ENCODE measurements around the gene GPC3. TPM values are rescaled to one million over a fixed set of nuclear protein-coding genes. Genes with fewer than 3 reads are reported as not detected.
"Not testable (repeated sequence)": the region's sequence is repeated elsewhere in the genome, so short reads cannot be mapped to it uniquely, and the experiment has no call there.

Gene GPC3
- total RNA-seq, 4 donors from 2014 or later, result 8.4 to 28.2 (median 20.4) TPM

- intact Hi-C loops (cut with DNase I), result no loop called here
- H3K9me3 ChIP-seq, result no peaks in the 10 kb centered on the region
- H3K4me3 ChIP-seq (replicated peaks in 1 of 3), result no peak overlapping the region
- no peak for DNase-seq
- H3K36me3 ChIP-seq, result no peaks in the 10 kb centered on the region
- TF ChIP-seq POLR2A (IDR thresholded peaks at IDR 0.05), result no peak
- no peak for TF ChIP-seq CTCF (IDR thresholded peaks at IDR 0.05)
- H3K27me3 ChIP-seq, result no peaks in the 10 kb centered on the region
- H3K4me1 ChIP-seq, result no peaks in the 10 kb centered on the region
- H3K27ac ChIP-seq, result no peak overlapping the region
Measured at GRCh38 chrX:134024686-134025377, 39.4 kb upstream of the GPC3 start.

DNA sequence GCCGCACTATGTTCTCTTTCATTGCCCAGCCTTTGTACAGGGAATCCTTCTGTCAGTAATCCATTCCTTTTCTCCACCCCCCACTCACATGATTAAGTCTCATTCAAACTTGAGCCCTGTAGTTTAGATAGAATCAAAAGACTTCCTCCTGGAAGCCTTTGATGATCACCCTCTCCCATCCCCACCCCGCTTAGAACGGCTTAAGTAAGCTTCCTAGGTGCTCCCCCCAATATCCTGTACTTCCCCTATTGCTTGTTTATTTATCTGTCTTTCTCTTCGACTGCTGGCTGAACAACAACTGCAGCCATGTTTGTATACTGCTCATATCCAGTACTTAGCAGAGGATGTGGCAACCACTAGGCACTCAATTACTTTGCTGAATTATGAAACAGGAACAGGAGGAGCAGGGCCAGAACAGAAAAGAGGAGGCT lies 38.5 kb upstream of the GPC3 start:
- Histone ChIP-seq H3K27ac (no peak overlapping the region), H3K4me1 (no peaks in the 10 kb centered on the region), H3K27me3 (no peaks in the 10 kb centered on the region), H3K4me3 (replicated peaks in 1 of 3) (no peak overlapping the region), H3K36me3 (no peaks in the 10 kb centered on the region), H3K9me3 (no peaks in the 10 kb centered on the region)
- no peak for DNase-seq
- WGBS, 2 donors, result 74 to 75% methylated on average over 4 of the region's 4 CpGs
- intact Hi-C loops (cut with DNase I), result no loop called here
- TF ChIP-seq CTCF (IDR thresholded peaks at IDR 0.05), result no peak
- TF ChIP-seq POLR2A (IDR thresholded peaks at IDR 0.05), result no peak

- H3K4me3 ChIP-seq (replicated peaks in 1 of 3), result no peak overlapping the region
- no peaks in the 10 kb centered on the region for H3K4me1 ChIP-seq
- no peaks in the 10 kb centered on the region for H3K27me3 ChIP-seq
- intact Hi-C loops (cut with DNase I), result no loop called here
- no peak overlapping the region for H3K27ac ChIP-seq
- no peaks in the 10 kb centered on the region for H3K9me3 ChIP-seq
- no peak for DNase-seq
- TF ChIP-seq CTCF (IDR thresholded peaks at IDR 0.05), result no peak
- no peak for TF ChIP-seq POLR2A (IDR thresholded peaks at IDR 0.05)
- no peaks in the 10 kb centered on the region for H3K36me3 ChIP-seq
- 81 to 85% methylated on average over 2 of the region's 2 CpGs for WGBS, 2 donors
Measured at GRCh38 chrX:134020910-134021309, 35.5 kb upstream of the GPC3 start.

DNA sequence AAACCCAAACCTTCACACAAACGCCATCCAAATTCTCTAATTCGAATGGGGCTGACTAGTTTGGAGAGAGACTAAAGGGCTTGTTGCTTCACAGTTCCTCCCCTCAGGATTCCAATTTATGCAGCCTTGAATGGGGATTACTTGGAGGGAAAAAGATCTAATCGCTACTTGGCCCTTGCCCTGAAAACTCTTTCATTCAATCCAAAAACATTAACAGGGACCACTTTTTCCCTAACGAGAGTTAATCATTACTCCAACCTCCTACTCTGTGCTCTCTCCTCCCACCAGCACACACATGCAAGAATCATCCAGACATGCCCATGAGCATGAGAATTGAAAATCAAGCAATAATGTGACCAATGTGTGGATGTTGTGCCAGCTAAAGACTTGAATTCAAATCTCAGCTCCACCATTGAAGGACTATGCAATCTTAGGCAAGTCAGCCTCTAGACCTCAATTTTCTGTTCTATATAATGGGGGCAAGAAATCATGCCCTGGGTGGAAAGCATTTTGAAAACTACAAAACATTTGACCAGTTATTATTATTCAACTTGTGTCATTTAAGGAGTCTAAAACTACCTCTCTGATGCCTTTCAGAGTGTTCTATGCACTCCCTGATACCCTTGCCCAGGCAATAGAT lies 34.3 kb upstream of the GPC3 start:
- no peak for DNase-seq
- H3K4me3 ChIP-seq (replicated peaks in 1 of 3), result no peak overlapping the region
- no peaks in the 10 kb centered on the region for H3K4me1 ChIP-seq
- 47 to 56% methylated on average over 4 of the region's 4 CpGs for WGBS, 2 donors
- H3K9me3 ChIP-seq, result no peaks in the 10 kb centered on the region
- H3K36me3 ChIP-seq, result no peaks in the 10 kb centered on the region
- intact Hi-C loops (cut with DNase I), result no loop called here
- H3K27ac ChIP-seq, result no peak overlapping the region
- TF ChIP-seq POLR2A (IDR thresholded peaks at IDR 0.05) (no peak), CTCF (IDR thresholded peaks at IDR 0.05) (no peak)
- no peaks in the 10 kb centered on the region for H3K27me3 ChIP-seq

DNA sequence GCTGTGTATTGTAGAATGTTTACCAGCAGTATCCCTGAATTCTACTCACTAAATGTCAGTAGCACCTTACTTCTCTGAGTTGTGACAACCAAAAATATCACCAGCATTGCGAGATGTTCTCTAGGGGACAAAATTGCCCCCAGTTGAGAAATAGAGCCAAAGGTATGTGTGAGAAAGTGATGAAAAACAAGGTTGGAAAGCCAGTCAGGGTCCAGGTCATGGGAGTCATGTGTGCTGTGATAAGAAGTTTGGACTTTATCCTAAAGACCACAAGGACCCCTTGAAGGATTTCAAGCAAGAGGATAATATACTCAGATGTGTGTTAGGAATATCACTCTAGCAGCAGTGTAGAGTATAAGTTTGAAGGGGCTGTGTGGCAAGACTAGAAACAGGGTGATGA lies 30.9 kb upstream of the GPC3 start:
- intact Hi-C loops (cut with DNase I); H3K9me3 ChIP-seq; H3K27ac ChIP-seq; H3K4me1 ChIP-seq; DNase-seq; H3K27me3 ChIP-seq; H3K36me3 ChIP-seq; H3K4me3 ChIP-seq (replicated peaks in 1 of 3): not testable (repeated sequence)
- 88 to 100% methylated on average over 1 of the region's 1 CpG for WGBS, 2 donors

DNA sequence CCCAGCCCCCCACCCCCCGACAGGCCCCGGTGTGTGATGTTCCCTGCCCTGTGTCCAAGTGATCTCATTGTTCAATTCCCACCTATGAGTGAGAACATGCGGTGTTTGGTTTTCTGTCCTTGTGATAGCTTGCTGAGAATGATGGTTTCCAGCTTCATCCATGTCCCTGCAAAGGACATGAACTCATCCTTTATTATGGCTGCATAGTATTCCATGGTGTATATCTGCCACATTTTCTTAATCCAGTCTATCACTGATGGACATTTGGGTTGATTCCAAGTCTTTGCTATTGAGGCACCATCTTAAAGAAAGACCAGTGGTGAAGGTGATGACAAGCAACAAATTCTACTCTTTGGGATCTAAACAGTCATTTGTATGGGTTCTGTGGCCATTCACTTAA lies 30.1 kb upstream of the GPC3 start:
- H3K4me3 ChIP-seq (replicated peaks in 1 of 3); H3K27me3 ChIP-seq; H3K36me3 ChIP-seq; DNase-seq; H3K9me3 ChIP-seq; H3K27ac ChIP-seq; intact Hi-C loops (cut with DNase I); H3K4me1 ChIP-seq: not testable (repeated sequence)
- 100% methylated on average over 3 of the region's 3 CpGs; no CpG with 5 or more reads in 1 of the 2 donors for WGBS, 2 donors

Measured in thyroid gland (tissue), 4 donors.